Measurements from ENCODE around the gene HIBADH. TPM values are rescaled to one million over a fixed set of nuclear protein-coding genes. Genes with fewer than 3 reads are reported as not detected.
"Not testable (repeated sequence)": the region's sequence is repeated elsewhere in the genome, so short reads cannot be mapped to it uniquely, and the experiment has no call there.

Gene HIBADH
- total RNA-seq, 4 donors from 2014 or later: 49.3 to 70.9 (median 58.9) TPM

DNA sequence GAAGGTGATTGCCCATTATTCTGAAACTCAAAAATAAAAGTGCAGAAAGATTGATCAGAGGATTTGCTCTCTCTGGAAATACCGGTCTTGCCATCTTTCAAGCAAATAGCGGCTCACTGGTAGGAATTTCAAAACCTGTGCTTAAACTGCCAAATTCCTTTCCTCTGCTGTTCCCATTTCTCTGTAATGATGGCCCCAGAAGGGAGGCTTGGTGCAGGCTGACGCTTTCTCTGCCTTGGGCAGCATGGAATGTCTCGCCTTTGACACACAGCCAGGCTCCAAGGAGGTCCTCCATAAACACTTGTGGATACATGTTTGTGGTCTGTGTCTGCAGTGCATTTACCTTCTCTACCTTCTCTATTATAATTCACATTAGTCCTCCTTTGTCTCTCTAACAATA lies 146.8 kb downstream of the HIBADH start:
- no peaks in the 10 kb centered on the region for H3K36me3 ChIP-seq
- WGBS, 2 donors (ENCODE audit: low coverage in 1 of 2): 84 to 85% methylated on average over 4 of the region's 4 CpGs
- TF ChIP-seq EP300 (IDR thresholded peaks at IDR 0.05): no peak
- TF ChIP-seq, protein P1, sequence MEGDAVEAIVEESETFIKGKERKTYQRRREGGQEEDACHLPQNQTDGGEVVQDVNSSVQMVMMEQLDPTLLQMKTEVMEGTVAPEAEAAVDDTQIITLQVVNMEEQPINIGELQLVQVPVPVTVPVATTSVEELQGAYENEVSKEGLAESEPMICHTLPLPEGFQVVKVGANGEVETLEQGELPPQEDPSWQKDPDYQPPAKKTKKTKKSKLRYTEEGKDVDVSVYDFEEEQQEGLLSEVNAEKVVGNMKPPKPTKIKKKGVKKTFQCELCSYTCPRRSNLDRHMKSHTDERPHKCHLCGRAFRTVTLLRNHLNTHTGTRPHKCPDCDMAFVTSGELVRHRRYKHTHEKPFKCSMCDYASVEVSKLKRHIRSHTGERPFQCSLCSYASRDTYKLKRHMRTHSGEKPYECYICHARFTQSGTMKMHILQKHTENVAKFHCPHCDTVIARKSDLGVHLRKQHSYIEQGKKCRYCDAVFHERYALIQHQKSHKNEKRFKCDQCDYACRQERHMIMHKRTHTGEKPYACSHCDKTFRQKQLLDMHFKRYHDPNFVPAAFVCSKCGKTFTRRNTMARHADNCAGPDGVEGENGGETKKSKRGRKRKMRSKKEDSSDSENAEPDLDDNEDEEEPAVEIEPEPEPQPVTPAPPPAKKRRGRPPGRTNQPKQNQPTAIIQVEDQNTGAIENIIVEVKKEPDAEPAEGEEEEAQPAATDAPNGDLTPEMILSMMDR (IDR thresholded peaks at IDR 0.05): no peak
- no peak for TF ChIP-seq POLR2AphosphoS5 (IDR thresholded peaks at IDR 0.05)
- no peak for TF ChIP-seq POLR2A (IDR thresholded peaks at IDR 0.05)
- H3K4me1 ChIP-seq: peaks cover 0 to 8% (median 0%) of the 10 kb centered on the region in 3 donors
- no peak for ATAC-seq
- no peak overlapping the region for H3K27ac ChIP-seq
- H3K27me3 ChIP-seq: no peaks in the 10 kb centered on the region
- H3K9me3 ChIP-seq: no peaks in the 10 kb centered on the region
- no peak overlapping the region for H3K4me3 ChIP-seq

DNA sequence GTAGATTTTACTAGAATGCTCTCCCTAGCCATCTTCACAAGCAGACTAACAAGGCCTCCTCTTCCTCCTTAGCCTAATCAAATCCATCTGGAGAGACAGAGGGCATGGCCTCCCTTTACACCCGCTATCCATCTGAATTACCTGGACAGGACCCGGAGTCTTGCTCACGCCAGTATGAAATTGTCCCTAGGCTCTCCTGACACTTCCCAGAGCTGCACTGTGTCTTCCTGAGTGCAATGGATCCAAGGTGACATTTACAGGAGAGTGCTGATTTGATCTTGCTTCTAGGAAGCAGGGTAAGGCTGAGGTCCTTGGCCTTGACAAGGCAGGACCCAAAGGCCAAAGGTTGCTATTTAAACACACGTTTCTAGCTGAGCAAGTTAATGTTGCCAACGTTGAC lies 147.8 kb downstream of the HIBADH start:
- no peak for TF ChIP-seq EP300 (IDR thresholded peaks at IDR 0.05)
- TF ChIP-seq, protein P1 (IDR thresholded peaks at IDR 0.05): no peak
- no peak for TF ChIP-seq POLR2AphosphoS5 (IDR thresholded peaks at IDR 0.05)
- no peak for TF ChIP-seq POLR2A (IDR thresholded peaks at IDR 0.05)
- Histone ChIP-seq H3K4me3 (no peak overlapping the region), H3K27ac (no peak overlapping the region), H3K4me1 (peaks cover 0 to 8% (median 0%) of the 10 kb centered on the region in 3 donors), H3K9me3 (no peaks in the 10 kb centered on the region), H3K27me3 (no peaks in the 10 kb centered on the region), H3K36me3 (no peaks in the 10 kb centered on the region)
- no peak for ATAC-seq
- 46 to 58% methylated on average over 2 to 3 of the region's 5 CpGs for WGBS, 2 donors (ENCODE audit: low coverage in 1 of 2)

DNA sequence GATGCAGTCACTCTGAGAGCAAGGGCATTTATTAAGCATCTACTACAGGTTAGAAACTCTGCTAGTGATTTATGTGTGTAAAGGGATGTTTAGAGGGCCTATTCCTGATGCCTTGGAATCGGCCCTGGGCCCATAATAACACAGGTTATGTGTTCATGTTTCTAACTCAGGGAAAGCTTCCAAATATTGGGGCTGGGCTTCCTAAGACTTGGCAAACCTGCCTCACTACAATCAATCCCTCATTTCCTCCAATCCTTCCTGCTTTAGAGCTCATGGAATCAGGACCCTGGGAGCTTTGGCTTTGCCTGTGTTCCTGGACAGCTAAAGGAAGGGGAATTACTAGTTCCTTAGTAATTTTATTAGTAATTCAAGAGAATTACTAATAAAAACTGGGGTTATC lies 148.8 kb downstream of the HIBADH start:
- WGBS, 2 donors (ENCODE audit: low coverage in 1 of 2): 29% methylated on average over 1 of the region's 1 CpG; no CpG with 5 or more reads in 1 of the 2 donors
- Histone ChIP-seq H3K4me3 (no peak overlapping the region), H3K27ac (no peak overlapping the region), H3K4me1 (peaks cover 0 to under 1% (median 0%) of the 10 kb centered on the region in 3 donors), H3K9me3 (no peaks in the 10 kb centered on the region), H3K27me3 (no peaks in the 10 kb centered on the region), H3K36me3 (no peaks in the 10 kb centered on the region)
- ATAC-seq: no peak
- TF ChIP-seq POLR2AphosphoS5 (IDR thresholded peaks at IDR 0.05) (no peak), EP300 (IDR thresholded peaks at IDR 0.05) (no peak), POLR2A (IDR thresholded peaks at IDR 0.05) (no peak)
- TF ChIP-seq, protein P1 (IDR thresholded peaks at IDR 0.05): no peak

DNA sequence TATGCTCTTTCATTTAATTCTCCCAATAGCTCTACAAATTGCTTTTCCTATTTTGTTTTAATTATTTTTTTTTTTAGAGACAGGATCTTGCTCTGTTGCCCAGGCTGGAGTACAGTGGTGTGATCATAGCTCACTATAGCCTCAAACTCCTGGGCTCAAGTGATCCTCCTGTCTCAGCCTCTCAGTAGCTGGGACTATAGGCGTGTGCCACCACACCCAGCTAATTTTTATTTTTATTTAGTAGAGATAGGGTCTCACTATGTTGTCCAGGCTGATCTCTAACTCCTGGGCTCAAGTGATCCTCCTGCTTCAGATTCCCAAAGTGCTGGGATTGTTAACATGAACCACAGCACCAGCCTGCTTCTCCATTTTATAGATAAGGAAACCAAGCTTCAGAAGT lies 151.3 kb downstream of the HIBADH start:
- H3K4me3 ChIP-seq, H3K36me3 ChIP-seq, H3K27ac ChIP-seq, ATAC-seq, H3K27me3 ChIP-seq, H3K4me1 ChIP-seq, H3K9me3 ChIP-seq: not testable (repeated sequence)
- 100% methylated on average over 1 of the region's 1 CpG; no CpG with 5 or more reads in 1 of the 2 donors for whole genome bisulfite sequencing, 2 donors (ENCODE audit: low coverage in 1 of 2)

DNA sequence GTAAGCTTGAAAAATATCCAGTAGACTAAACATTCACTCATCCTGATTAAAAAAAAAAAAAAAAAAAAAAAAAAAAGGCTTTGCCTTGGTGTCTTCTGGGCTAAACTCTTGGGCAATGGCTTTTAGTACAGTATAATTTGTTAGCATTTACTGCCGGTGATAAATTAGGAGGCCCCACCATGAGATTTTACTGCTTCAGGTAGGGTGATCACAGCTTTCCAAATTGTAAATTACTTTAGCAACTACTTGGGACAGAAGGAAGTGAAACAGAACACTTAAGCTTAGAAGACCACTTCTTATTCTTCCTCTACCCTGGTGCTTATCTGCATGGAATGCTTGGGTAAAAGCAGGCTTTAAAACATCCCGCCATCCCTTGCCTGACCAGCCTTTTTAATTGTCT lies 152.1 kb downstream of the HIBADH start:
- ATAC-seq: no peak
- WGBS, 2 donors (ENCODE audit: low coverage in 1 of 2): 73 to 100% methylated on average over 2 of the region's 2 CpGs

DNA sequence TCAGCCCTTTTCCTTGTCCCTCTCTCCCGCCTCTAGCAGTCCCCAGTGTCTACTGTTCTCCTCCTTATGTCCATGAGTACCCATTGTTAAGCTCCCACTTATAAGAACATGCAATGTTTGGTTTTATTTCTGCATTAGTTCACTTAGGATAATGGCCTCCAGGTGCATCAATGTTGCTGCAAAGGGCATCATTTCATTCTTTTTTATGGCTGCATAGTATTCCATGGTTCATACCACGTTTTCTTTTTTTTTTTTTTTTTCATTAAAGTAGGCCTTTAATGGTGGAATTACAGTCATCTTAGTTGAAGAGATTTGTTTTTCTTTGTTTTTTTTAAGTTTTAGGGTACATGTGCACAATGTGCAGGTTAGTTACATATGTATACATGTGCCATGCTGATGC lies 160.8 kb downstream of the HIBADH start:
- not testable (repeated sequence) for ATAC-seq, H3K4me3 ChIP-seq, H3K27me3 ChIP-seq, H3K9me3 ChIP-seq, H3K4me1 ChIP-seq, H3K27ac ChIP-seq, H3K36me3 ChIP-seq
- WGBS, 2 donors (ENCODE audit: low coverage in 1 of 2): 72 to 82% methylated on average over 2 of the region's 2 CpGs

More for the DNA sequence above, 152.1 kb downstream of the HIBADH start:
- TF ChIP-seq POLR2A (IDR thresholded peaks at IDR 0.05) (no peak), EP300 (IDR thresholded peaks at IDR 0.05) (no peak), POLR2AphosphoS5 (IDR thresholded peaks at IDR 0.05) (no peak)
- TF ChIP-seq, protein P1 (IDR thresholded peaks at IDR 0.05): no peak
- no peaks in the 10 kb centered on the region for H3K27me3 ChIP-seq
- H3K4me1 ChIP-seq: no peaks in the 10 kb centered on the region
- H3K9me3 ChIP-seq: no peaks in the 10 kb centered on the region
- no peaks in the 10 kb centered on the region for H3K36me3 ChIP-seq
- no peak overlapping the region for H3K4me3 ChIP-seq
- no peak overlapping the region for H3K27ac ChIP-seq
